Keratinocyte (primary cell): Measurements from ENCODE around the gene UBQLN2. TPM values are rescaled to one million over a fixed set of nuclear protein-coding genes. Genes with fewer than 3 reads are reported as not detected.
A peak's percentile ranks its signal among the peaks of the same experiment; 100 is the strongest.
"Not testable (repeated sequence)": the region's sequence is repeated elsewhere in the genome, so short reads cannot be mapped to it uniquely, and the experiment has no call there.

Experiments used
- DNase-seq: peaks from one replicate; pipeline ENCODE4 v3.0.0-alpha.2; 2011; ENCODE audit warnings: low read depth, missing footprints, low spot score
- FAIRE-seq: peaks from 2 replicates; lab custom pipeline; 2011; peaks lifted over from hg19 to GRCh38; lab: Jason Lieb, UNC
- H2AFZ ChIP-seq: 2 replicates; pipeline ENCODE4 v1.6.0; 2012; ENCODE audit warnings: low read length, control low read depth, inconsistent platforms; ENCODE audit not compliant: control insufficient read depth
- H3K27ac ChIP-seq: 2 replicates; pipeline ENCODE4 v1.5.1; 2011; ENCODE audit warnings: low read length; ENCODE audit not compliant: control insufficient read depth, insufficient read depth
- H3K27me3 ChIP-seq: 3 replicates; pipeline ENCODE4 v1.6.0; 2011; ENCODE audit warnings: low read length; ENCODE audit not compliant: control insufficient read depth, insufficient read depth; ENCODE audit errors: extremely low read depth
- H3K36me3 ChIP-seq, 2 experiments: 2 replicates in 1 of 2; 3 replicates in 1 of 2; pipeline ENCODE4 v1.5.1; 2011; ENCODE audit warnings: low read length in 2 of 2, mild to moderate bottlenecking in 1 of 2; ENCODE audit not compliant: control insufficient read depth in 2 of 2, insufficient read depth in 2 of 2; ENCODE audit errors: extremely low read depth in 1 of 2
- H3K4me1 ChIP-seq: 3 replicates; pipeline ENCODE4 v1.5.1; 2011; ENCODE audit warnings: low read length; ENCODE audit not compliant: control insufficient read depth, insufficient read depth; ENCODE audit errors: extremely low read depth
- H3K4me2 ChIP-seq: 3 replicates; pipeline ENCODE4 v1.6.0; 2011; ENCODE audit warnings: low read depth, low read length; ENCODE audit not compliant: control insufficient read depth, insufficient read depth; ENCODE audit errors: extremely low read depth
- H3K4me3 ChIP-seq, 3 experiments: fragments of 200-600 bp in 1 of 3; sonication (generic) in 1 of 3; 2 replicates in 2 of 3; 3 replicates in 1 of 3; pipeline ENCODE4 v1.5.1; 2011 to 2016; ENCODE audit warnings: low read length in 3 of 3, mild to moderate bottlenecking in 3 of 3, control low read depth in 2 of 3, inconsistent platforms in 1 of 3, low read depth in 1 of 3, mixed read lengths in 1 of 3, mixed run types in 1 of 3, moderate library complexity in 1 of 3; ENCODE audit not compliant: control insufficient read depth in 2 of 3, insufficient read depth in 2 of 3; ENCODE audit errors: extremely low read depth in 1 of 3
- H3K79me2 ChIP-seq: 2 replicates; pipeline ENCODE4 v1.6.0; 2012; ENCODE audit warnings: low read length; ENCODE audit not compliant: control insufficient read depth, insufficient read depth
- H3K9ac ChIP-seq: 3 replicates; pipeline ENCODE4 v1.6.0; 2011; ENCODE audit warnings: low read length; ENCODE audit not compliant: control insufficient read depth, insufficient read depth; ENCODE audit errors: extremely low read depth
- H3K9me1 ChIP-seq: 3 replicates; pipeline ENCODE4 v1.6.0; 2011; ENCODE audit warnings: low read length; ENCODE audit not compliant: control insufficient read depth, insufficient read depth; ENCODE audit errors: extremely low read depth
- H3K9me3 ChIP-seq: 2 replicates; pipeline ENCODE4 v1.5.1; 2012; ENCODE audit warnings: low read depth, low read length; ENCODE audit not compliant: control insufficient read depth
- H4K20me1 ChIP-seq: 3 replicates; pipeline ENCODE4 v1.6.0; 2011; ENCODE audit warnings: low read length; ENCODE audit not compliant: control insufficient read depth, insufficient read depth; ENCODE audit errors: extremely low read depth
- CTCF ChIP-seq, 3 experiments: IDR thresholded peaks in 1 of 3; conservative IDR thresholded peaks in 1 of 3; optimal IDR thresholded peaks in 1 of 3; 2 replicates in 2 of 3; 3 replicates in 1 of 3; pipeline versions ENCODE3 to v1.5.1; 2011; ENCODE audit warnings: low read length in 3 of 3, mild to moderate bottlenecking in 3 of 3, moderate library complexity in 2 of 3, control low read depth in 1 of 3, inconsistent platforms in 1 of 3; ENCODE audit not compliant: insufficient read depth in 2 of 3; ENCODE audit errors: extremely low read depth in 1 of 3
- EZH2 ChIP-seq: IDR thresholded peaks from one replicate; pipeline ENCODE4 v1.6.1; 2012; ENCODE audit warnings: inconsistent platforms, mild to moderate bottlenecking, low read length, moderate library complexity
- dilution Hi-C: fragments of 300-500 bp; cut with MboI; formaldehyde crosslinking; loops from one replicate; pipeline ENCODE4 v1.7.0; 2020; ENCODE audit warnings: low sequenced_read_pairs; ENCODE audit not compliant: extremely low pct_ligation_motif_present
- polyA minus RNA-seq, 3 experiments: library from RNA; depleted of rRNA, polyadenylated mRNA; stranded (reverse); fragments of >200 nt; gene quantifications; 1 replicate in 1 of 3; 2 replicates in 1 of 3; 3 replicates in 1 of 3; pipeline ENCODE4 v1.2.3, GENCODE V29; 2011
- polyA plus RNA-seq, 5 experiments: library from polyadenylated mRNA; depleted of rRNA in 3 of 5; stranded (reverse) in 3 of 5; stranded (forward) in 1 of 5; unstranded in 1 of 5; fragments of >200 nt; gene quantifications; 1 replicate in 1 of 5; 2 replicates in 3 of 5; 3 replicates in 1 of 5; pipeline versions ENCODE4 v1.2.1 to v1.2.3, GENCODE V29; 2011 to 2012; ENCODE audit warnings: missing spikeins in 2 of 5, low read depth in 1 of 5, low replicate concordance in 1 of 5

The UBQLN2 gene
- polyA plus RNA-seq (20.1 to 27.5 TPM (median 21.2 TPM) in 3 replicates), polyA minus RNA-seq (31.0 to 49.4 TPM (median 32.4 TPM) in 3 replicates)
- polyA plus RNA-seq (2011; ENCODE audit: low read depth), result 10.1 TPM
- polyA plus RNA-seq (2011; cell fraction: cytosol; rRNA removed), result 21.4 and 28.0 TPM in 2 replicates
- 38.7 and 38.8 TPM in 2 replicates for polyA plus RNA-seq (2011; cell fraction: nucleus; rRNA removed)
- 22.2 and 26.5 TPM in 2 replicates for polyA plus RNA-seq (2012; ENCODE audit: low replicate concordance)
- polyA minus RNA-seq (2011; cell fraction: cytosol; rRNA and poly(A)+ RNA removed), result 23.8 TPM
- 31.8 and 47.9 TPM in 2 replicates for polyA minus RNA-seq (2011; cell fraction: nucleus; rRNA and poly(A)+ RNA removed)

DNA sequence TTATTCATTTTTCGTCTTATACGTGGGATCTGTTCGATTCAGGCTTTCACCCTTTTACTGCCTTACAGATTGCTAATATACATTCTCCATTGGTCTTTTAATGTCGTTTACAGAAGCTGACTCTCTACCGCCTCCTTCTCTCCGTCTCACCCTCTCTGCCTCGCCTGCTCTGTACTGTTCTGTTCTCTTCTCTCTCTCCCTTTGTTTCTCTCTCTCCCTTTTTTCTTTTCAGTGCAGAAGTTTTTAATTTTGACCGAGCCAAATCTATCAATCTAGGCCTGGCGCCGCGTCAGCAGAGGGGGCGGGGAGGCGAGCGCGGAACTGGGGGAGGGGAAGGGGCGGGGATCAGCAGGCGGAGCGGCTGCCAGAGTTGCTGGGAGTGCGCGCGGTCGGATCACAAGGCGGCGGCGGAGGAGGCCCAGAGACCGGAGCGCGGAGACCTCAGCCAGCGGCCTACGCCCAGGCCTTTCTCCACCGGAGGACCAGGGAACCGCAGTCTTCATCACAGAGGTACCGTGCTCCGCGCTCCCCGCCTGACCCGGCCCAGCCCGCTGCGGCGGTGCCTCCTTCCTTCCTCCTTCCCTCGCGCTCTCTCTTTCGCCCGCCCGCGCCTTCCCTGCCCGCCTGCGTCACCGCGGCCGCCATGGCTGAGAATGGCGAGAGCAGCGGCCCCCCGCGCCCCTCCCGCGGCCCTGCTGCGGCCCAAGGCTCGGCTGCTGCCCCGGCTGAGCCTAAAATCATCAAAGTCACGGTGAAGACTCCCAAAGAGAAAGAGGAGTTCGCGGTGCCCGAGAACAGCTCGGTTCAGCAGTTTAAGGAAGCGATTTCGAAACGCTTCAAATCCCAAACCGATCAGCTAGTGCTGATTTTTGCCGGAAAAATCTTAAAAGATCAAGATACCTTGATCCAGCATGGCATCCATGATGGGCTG is at the start of gene UBQLN2:
TSS of gene UBQLN2 (plus strand) at position 397 of the 931 bp plus-strand sequence. CDS start at position 644, 247 bp downstream.
- peak within 1 kb of the TSS; percentile 66 to 90 (median 73) for H3K4me3 ChIP-seq
- dilution Hi-C loops, result no loop called here
- H3K36me3 ChIP-seq, result no peaks in the 10 kb centered on the region
- H3K4me1 ChIP-seq, result no peaks in the 10 kb centered on the region
- peaks cover 35% of the 10 kb centered on the region for H3K79me2 ChIP-seq
- H3K9me1 ChIP-seq, result no peaks in the 10 kb centered on the region
- H4K20me1 ChIP-seq, result peaks cover 3% of the 10 kb centered on the region
- H3K9me3 ChIP-seq, result no peaks in the 10 kb centered on the region
- H3K27ac ChIP-seq, result peak within 1 kb of the TSS; percentile 93
- H3K4me2 ChIP-seq, result peak within 1 kb of the TSS; percentile 74
- peak within 1 kb of the TSS; percentile 86 for H2AFZ ChIP-seq
- DNase-seq, result no peak
- peak in 2 of 3 experiments; percentile 13 to 17 for TF ChIP-seq CTCF (optimal IDR thresholded peaks at IDR 0.05 in 1 of 3, IDR thresholded peaks at IDR 0.05 in 1 of 3, conservative IDR thresholded peaks at IDR 0.05 in 1 of 3; ENCODE audit: extremely low read depth in 1 of 3, insufficient read depth in 2 of 3, low read length in 3 of 3)
- no peak for TF ChIP-seq EZH2
- H3K9ac ChIP-seq, result peak within 1 kb of the TSS; percentile 93
- H3K27me3 ChIP-seq, result no peaks in the 10 kb centered on the region
- FAIRE-seq, result no peak

- H3K4me1 ChIP-seq, result no peaks in the 10 kb centered on the region
- TF ChIP-seq CTCF (optimal IDR thresholded peaks at IDR 0.05 in 1 of 3, IDR thresholded peaks at IDR 0.05 in 1 of 3, conservative IDR thresholded peaks at IDR 0.05 in 1 of 3; ENCODE audit: extremely low read depth in 1 of 3, insufficient read depth in 2 of 3, low read length in 3 of 3), result no peak
- no peak for TF ChIP-seq EZH2
- no peaks in the 10 kb centered on the region for H3K9me1 ChIP-seq
- FAIRE-seq (no peak), DNase-seq (no peak)
- no peak overlapping the region for H3K4me3 ChIP-seq
- H3K36me3 ChIP-seq, result no peaks in the 10 kb centered on the region
- H2AFZ ChIP-seq, result no peak overlapping the region
- dilution Hi-C loops, result no loop called here
- H3K79me2 ChIP-seq, result no peaks in the 10 kb centered on the region
- no peak overlapping the region for H3K9ac ChIP-seq
- H3K9me3 ChIP-seq, result no peaks in the 10 kb centered on the region
- no peaks in the 10 kb centered on the region for H3K27me3 ChIP-seq
- H3K4me2 ChIP-seq, result no peak overlapping the region
- no peak overlapping the region for H3K27ac ChIP-seq
- no peaks in the 10 kb centered on the region for H4K20me1 ChIP-seq
These were observed 43.8 kb upstream of the UBQLN2 start for GRCh38 chrX:56519642-56520041.

DNA sequence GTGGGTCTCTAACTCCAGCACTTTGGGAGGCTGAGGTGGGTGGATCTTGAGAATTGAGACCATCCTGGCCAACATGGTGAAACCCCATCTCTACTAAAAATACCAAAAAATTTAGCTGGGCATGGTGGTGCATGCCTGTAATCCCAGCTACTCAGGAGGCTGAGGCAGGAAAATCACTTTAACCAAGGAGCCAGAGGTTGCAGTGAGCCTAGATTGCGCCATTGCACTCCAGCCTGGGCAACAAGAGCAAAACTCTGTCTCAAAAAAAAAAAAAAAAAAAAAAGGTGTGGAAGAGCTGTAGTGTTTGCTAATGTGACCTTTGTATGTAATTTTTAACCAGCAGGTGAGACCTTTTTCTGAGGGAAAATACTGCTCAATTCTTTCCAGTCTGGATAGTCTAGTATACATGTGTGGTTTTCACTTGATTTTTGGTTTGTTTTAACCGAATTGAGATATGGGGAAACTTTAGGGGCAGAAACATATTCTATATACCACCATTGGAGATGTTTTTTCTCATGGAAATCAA is 33.9 kb upstream of the UBQLN2 start:
- H3K9ac ChIP-seq, DNase-seq, H3K27me3 ChIP-seq, H3K9me1 ChIP-seq, H3K4me2 ChIP-seq, H3K9me3 ChIP-seq, H3K36me3 ChIP-seq, FAIRE-seq, H3K79me2 ChIP-seq, H3K4me3 ChIP-seq, dilution Hi-C loops, H4K20me1 ChIP-seq, H3K4me1 ChIP-seq, H3K27ac ChIP-seq, H2AFZ ChIP-seq: not testable (repeated sequence)
